ENCODE data around the gene APMAP. TPM values are rescaled to one million over a fixed set of nuclear protein-coding genes. Genes with fewer than 3 reads are reported as not detected.

APMAP gene
- total and polyA plus RNA-seq, 2 of the 13 experiments (the other 11 are each of a cell fraction or from before 2014, with no cell fraction given): 168 to 214 TPM

- no peak for DNase-seq (ENCODE audit: low spot score)
- no peaks in the 10 kb centered on the region; the same call in 1 of the 2 replicates for H4K20me1 ChIP-seq (ENCODE audit: insufficient read depth, low read length)
- BruUV-seq (replicated peaks): no TSS peak
- no peak overlapping the region for H3K9ac ChIP-seq (ENCODE audit: insufficient read depth, low read depth, low read length)
- H3K79me2 ChIP-seq (ENCODE audit: insufficient read depth, low read length): no peaks in the 10 kb centered on the region
- H3K27ac ChIP-seq (ENCODE audit: extremely low read length, insufficient read depth, low read length): no peak overlapping the region
- 36% methylated on average over 5 of the region's 12 CpGs for WGBS (ENCODE audit: low lambda C conversion rate)
- intact Hi-C loops (cut with micrococcal nuclease; ENCODE audit: unreplicated experiment) (no loop called here), in situ Hi-C loops (cut with HindIII; ENCODE audit: extremely low pct_ligation_motif_present, low pct_unique_long_range_greater_than_20kb) (no loop called here)
- no peaks in the 10 kb centered on the region for H3K9me3 ChIP-seq (ENCODE audit: low read length)
- H3K4me2 ChIP-seq (ENCODE audit: low read depth, low read length): no peak overlapping the region
- no peak overlapping the region for H2AFZ ChIP-seq (ENCODE audit: low read length)
- POLR2A ChIA-PET: no interaction called here
- 0 out of 2 replicates have a peak, but pooled peaks cover 5% of the 10 kb centered on the region for H3K4me1 ChIP-seq (ENCODE audit: insufficient read depth, low read length)
- H3K36me3 ChIP-seq (replicated peaks in 1 of 2; ENCODE audit: control insufficient read depth in 1 of 2, insufficient read depth in 2 of 2, low read length in 2 of 2): no peaks in the 10 kb centered on the region
- ATAC-seq: peak; percentile 29
- no peak for TF ChIP-seq TBX3 (IDR thresholded peaks at IDR 0.05; ENCODE audit: borderline replicate concordance)
- no peak for TF ChIP-seq PRDM4 (CRISPR knock-in tag; IDR thresholded peaks at IDR 0.05; ENCODE audit: borderline replicate concordance)
- no peak for TF ChIP-seq ZNF501 (CRISPR knock-in tag; IDR thresholded peaks at IDR 0.05)
- TF ChIP-seq GATAD1 (CRISPR knock-in tag; IDR thresholded peaks at IDR 0.05): no peak
- no peak for TF ChIP-seq RORA (CRISPR knock-in tag; IDR thresholded peaks at IDR 0.05)
- no peak for TF ChIP-seq NFKBIZ (CRISPR knock-in tag; IDR thresholded peaks at IDR 0.05)
- TF ChIP-seq ZNF138 (CRISPR knock-in tag; IDR thresholded peaks at IDR 0.05; ENCODE audit: low read depth): no peak
- no peak for TF ChIP-seq FOXK2 (IDR thresholded peaks at IDR 0.05)
- no peak for TF ChIP-seq MTF2 (CRISPR knock-in tag; IDR thresholded peaks at IDR 0.05; ENCODE audit: borderline replicate concordance)
- TF ChIP-seq, protein P1, sequence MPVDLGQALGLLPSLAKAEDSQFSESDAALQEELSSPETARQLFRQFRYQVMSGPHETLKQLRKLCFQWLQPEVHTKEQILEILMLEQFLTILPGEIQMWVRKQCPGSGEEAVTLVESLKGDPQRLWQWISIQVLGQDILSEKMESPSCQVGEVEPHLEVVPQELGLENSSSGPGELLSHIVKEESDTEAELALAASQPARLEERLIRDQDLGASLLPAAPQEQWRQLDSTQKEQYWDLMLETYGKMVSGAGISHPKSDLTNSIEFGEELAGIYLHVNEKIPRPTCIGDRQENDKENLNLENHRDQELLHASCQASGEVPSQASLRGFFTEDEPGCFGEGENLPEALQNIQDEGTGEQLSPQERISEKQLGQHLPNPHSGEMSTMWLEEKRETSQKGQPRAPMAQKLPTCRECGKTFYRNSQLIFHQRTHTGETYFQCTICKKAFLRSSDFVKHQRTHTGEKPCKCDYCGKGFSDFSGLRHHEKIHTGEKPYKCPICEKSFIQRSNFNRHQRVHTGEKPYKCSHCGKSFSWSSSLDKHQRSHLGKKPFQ (CRISPR knock-in tag; IDR thresholded peaks at IDR 0.05; ENCODE audit: insufficient replicate concordance): no peak
- TF ChIP-seq ZSCAN9 (CRISPR knock-in tag; IDR thresholded peaks at IDR 0.05; ENCODE audit: borderline replicate concordance): no peak
- no peak for TF ChIP-seq ZNF17 (CRISPR knock-in tag; IDR thresholded peaks at IDR 0.05)
- TF ChIP-seq, protein P2, sequence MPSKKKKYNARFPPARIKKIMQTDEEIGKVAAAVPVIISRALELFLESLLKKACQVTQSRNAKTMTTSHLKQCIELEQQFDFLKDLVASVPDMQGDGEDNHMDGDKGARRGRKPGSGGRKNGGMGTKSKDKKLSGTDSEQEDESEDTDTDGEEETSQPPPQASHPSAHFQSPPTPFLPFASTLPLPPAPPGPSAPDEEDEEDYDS (CRISPR knock-in tag; IDR thresholded peaks at IDR 0.05): no peak
- TF ChIP-seq ZNF354B (CRISPR knock-in tag; IDR thresholded peaks at IDR 0.05): no peak
- no peak overlapping the region for H3K4me3 ChIP-seq (replicated peaks in 1 of 3; ENCODE audit: insufficient read depth in 1 of 3, low read depth in 2 of 3, low read length in 3 of 3)
- H3K27me3 ChIP-seq (ENCODE audit: control insufficient read depth in 1 of 2, insufficient read depth in 2 of 2, low read length in 2 of 2): peaks cover 7 to 12% of the 10 kb centered on the region in 2 experiments
- CTCF ChIA-PET (ENCODE audit: low intra/inter-chr PET ratio, low total read pairs): no interaction called here
- FAIRE-seq: no peak
Measured at GRCh38 chr20:24950128-24950835, 42.3 kb downstream of the APMAP start.

Data from HepG2 (cell line).